CD4-positive, alpha-beta T cell (primary cell): Measurements from ENCODE around the gene ZCCHC10. TPM values are rescaled to one million over a fixed set of nuclear protein-coding genes. Genes with fewer than 3 reads are reported as not detected.
"Not testable (repeated sequence)": the region's sequence is repeated elsewhere in the genome, so short reads cannot be mapped to it uniquely, and the experiment has no call there.

Experiments used
- ATAC-seq: fragments of 200-7000 bp; cut with Tn5 transposase; one replicate; pipeline ENCODE4 v1.10.0; 2022; ENCODE audit warnings: mild to moderate bottlenecking; ENCODE audit not compliant: poor library complexity
- CTCF ChIA-PET: fragments of 350-600 bp; sonication (Branson Sonifier 250); formaldehyde crosslinking; loops from one replicate; lab custom pipeline; 2021; ENCODE audit warnings: antibody characterized with exemption, inconsistent platforms; lab: Charles Lee
- POLR2A ChIA-PET: fragments of 350-600 bp; sonication (Branson Sonifier 250); formaldehyde crosslinking; loops from one replicate; lab custom pipeline; 2021; ENCODE audit warnings: antibody characterized with exemption, inconsistent platforms; lab: Charles Lee
- DNase-seq, 14 experiments: peaks; one replicate each; pipeline ENCODE4 v3.0.0-alpha.2; 2013 to 2020; ENCODE audit warnings: mixed read lengths in 2 of 14
- H3K27ac ChIP-seq, 2 donors: one replicate each; pipeline versions ENCODE4 v1.5.1 to v1.7.0; 2013; ENCODE audit warnings: low read length in 2 of 2, low read depth in 1 of 2, mild to moderate bottlenecking in 1 of 2
- H3K27me3 ChIP-seq, 2 experiments: 1 replicate in 1 of 2; 2 replicates in 1 of 2; pipeline versions ENCODE4 v1.6.1 to v1.7.0; 2013; ENCODE audit warnings: low read length in 2 of 2, control low read depth in 1 of 2, mild to moderate bottlenecking in 1 of 2, moderate library complexity in 1 of 2; ENCODE audit not compliant: insufficient read depth in 2 of 2, control insufficient read depth in 1 of 2
- H3K36me3 ChIP-seq: one replicate; pipeline ENCODE4 v1.6.1; 2013; ENCODE audit warnings: low read length, control low read depth; ENCODE audit not compliant: insufficient read depth
- H3K4me1 ChIP-seq: one replicate; pipeline ENCODE4 v1.6.1; 2013; ENCODE audit warnings: low read length, control low read depth; ENCODE audit not compliant: insufficient read depth
- H3K4me3 ChIP-seq: one replicate; pipeline ENCODE4 v1.5.1; 2013; ENCODE audit warnings: mild to moderate bottlenecking, low read length, moderate library complexity
- H3K9me3 ChIP-seq, 2 experiments: 1 replicate in 1 of 2; 2 replicates in 1 of 2; pipeline versions ENCODE4 v1.6.1 to v1.7.0; 2013; ENCODE audit warnings: low read length in 2 of 2, mild to moderate bottlenecking in 2 of 2, control low read depth in 1 of 2, moderate library complexity in 1 of 2; ENCODE audit not compliant: control insufficient read depth in 1 of 2, insufficient read depth in 1 of 2
- H3K27ac Mint-ChIP-seq: one replicate; pipeline ENCODE4 v1.8.0; 2020; ENCODE audit warnings: mixed read lengths
- H3K27me3 Mint-ChIP-seq: one replicate; pipeline ENCODE4 v1.8.0; 2021; ENCODE audit warnings: mixed read lengths
- H3K36me3 Mint-ChIP-seq: one replicate; pipeline ENCODE4 v1.8.0; 2021; ENCODE audit warnings: low read depth, mixed read lengths
- H3K4me1 Mint-ChIP-seq: one replicate; pipeline ENCODE4 v1.8.0; 2021; ENCODE audit warnings: low read depth, mixed read lengths
- H3K4me3 Mint-ChIP-seq: one replicate; pipeline ENCODE4 v1.8.0; 2020; ENCODE audit warnings: mild to moderate bottlenecking, mixed read lengths
- H3K9me3 Mint-ChIP-seq: one replicate; pipeline ENCODE4 v1.8.0; 2020; ENCODE audit warnings: mixed read lengths
- intact Hi-C, 2 experiments: fragments of 100-400 bp; cut with DNase I in 1 of 2; cut with micrococcal nuclease in 1 of 2; formaldehyde crosslinking; loops; one replicate each; pipeline versions ENCODE4 v1.15.1 to v1.9.0; 2023 to 2025; cut with DNase I, micrococcal nuclease
- total RNA-seq, 174 experiments: library from RNA in 2 of 174; stranded (reverse) in 2 of 174; gene quantifications; one replicate each; pipeline ENCODE4 v1.2.3 and lab custom pipeline; 2021 to 2026
- TF ChIP-seq, protein P1 (sequence below): fragments of 200-600 bp; IDR thresholded peaks from one replicate; pipeline ENCODE4 v1.8.0; 2022; ENCODE audit warnings: antibody characterized with exemption, mild to moderate bottlenecking

ZCCHC10 gene
- total RNA-seq, 2 experiments from 2014 or later: 17.7 to 20.1 TPM

DNA sequence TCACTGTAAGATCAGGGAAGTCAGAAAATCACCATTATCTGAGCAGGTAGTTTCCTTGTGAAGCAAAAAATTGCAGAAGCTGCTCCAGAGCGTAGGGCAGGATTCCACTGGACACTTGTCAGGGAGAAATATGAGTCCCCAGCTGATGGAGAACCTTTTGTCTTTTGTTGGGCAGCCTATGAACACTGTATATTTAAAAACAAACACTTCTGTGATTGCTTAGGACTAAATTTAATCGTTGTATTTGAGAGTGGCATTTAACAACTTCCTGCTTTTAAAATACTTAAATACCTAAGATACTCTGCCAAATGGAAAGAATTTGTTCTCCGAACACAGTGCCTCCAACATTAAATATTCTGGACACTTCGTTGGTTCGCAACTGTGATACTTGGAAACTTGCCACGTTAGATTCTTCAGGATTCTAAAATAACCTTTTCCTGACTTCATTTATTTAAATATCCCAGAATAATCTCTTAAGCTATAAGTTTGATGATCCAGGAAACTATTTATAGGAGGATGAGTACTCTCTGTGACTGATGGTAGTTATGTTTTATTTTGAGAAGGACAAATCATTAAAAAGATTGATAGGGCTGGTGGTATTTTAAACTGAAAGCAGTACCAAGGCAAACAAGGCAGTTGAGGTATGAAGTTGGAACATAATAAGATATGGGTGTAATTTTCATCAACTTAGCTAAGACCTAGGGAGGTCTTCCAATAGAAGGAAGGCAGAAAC is 22.8 kb upstream of the ZCCHC10 start:
- H3K27me3 Mint-ChIP-seq: no peaks in the 10 kb centered on the region
- CTCF ChIA-PET: no interaction called here

DNA sequence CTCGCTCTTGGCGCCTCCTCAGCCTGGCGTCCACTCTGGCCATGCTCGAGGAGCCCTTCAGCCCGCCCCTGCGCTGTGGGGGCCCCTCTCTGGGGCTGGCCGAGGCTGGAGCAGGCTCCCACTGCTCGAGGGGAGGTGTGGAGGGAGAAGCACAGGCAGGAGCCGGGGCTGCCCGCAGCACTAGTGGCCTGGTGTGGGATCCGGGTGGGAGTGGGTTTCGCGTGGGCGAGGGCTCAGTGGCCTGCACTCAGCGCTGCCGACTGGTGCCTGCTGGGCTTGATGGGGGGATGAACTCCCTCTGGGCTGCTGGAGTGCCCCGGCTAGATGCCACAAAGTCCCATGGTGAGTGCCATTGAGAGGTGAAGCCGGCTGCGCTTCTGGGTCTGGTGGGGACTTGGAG is 21.1 kb upstream of the ZCCHC10 start:
- H3K27ac ChIP-seq: no peak overlapping the region
- Mint-ChIP-seq H3K4me3 (no peak overlapping the region), H3K4me1 (peaks cover 27% of the 10 kb centered on the region), H3K27ac (no peak overlapping the region), H3K9me3 (no peaks in the 10 kb centered on the region), H3K36me3 (peaks cover 16% of the 10 kb centered on the region), H3K27me3 (no peaks in the 10 kb centered on the region)
- H3K9me3 ChIP-seq: no peaks in the 10 kb centered on the region
- no peaks in the 10 kb centered on the region for H3K36me3 ChIP-seq
- no peak overlapping the region for H3K4me3 ChIP-seq
- ATAC-seq: no peak
- TF ChIP-seq, protein P1, sequence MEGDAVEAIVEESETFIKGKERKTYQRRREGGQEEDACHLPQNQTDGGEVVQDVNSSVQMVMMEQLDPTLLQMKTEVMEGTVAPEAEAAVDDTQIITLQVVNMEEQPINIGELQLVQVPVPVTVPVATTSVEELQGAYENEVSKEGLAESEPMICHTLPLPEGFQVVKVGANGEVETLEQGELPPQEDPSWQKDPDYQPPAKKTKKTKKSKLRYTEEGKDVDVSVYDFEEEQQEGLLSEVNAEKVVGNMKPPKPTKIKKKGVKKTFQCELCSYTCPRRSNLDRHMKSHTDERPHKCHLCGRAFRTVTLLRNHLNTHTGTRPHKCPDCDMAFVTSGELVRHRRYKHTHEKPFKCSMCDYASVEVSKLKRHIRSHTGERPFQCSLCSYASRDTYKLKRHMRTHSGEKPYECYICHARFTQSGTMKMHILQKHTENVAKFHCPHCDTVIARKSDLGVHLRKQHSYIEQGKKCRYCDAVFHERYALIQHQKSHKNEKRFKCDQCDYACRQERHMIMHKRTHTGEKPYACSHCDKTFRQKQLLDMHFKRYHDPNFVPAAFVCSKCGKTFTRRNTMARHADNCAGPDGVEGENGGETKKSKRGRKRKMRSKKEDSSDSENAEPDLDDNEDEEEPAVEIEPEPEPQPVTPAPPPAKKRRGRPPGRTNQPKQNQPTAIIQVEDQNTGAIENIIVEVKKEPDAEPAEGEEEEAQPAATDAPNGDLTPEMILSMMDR: no peak
- H3K27me3 ChIP-seq: no peaks in the 10 kb centered on the region
- intact Hi-C loops: no loop called here
- peaks cover 14% of the 10 kb centered on the region for H3K4me1 ChIP-seq
- no peak for DNase-seq
- ChIA-PET POLR2A (no interaction called here), CTCF (no interaction called here)

More for the DNA sequence above, 22.8 kb upstream of the ZCCHC10 start:
- no peak for DNase-seq
- H3K27ac ChIP-seq: no peak overlapping the region
- H3K4me1 ChIP-seq: peaks cover 31% of the 10 kb centered on the region
- intact Hi-C loops: loop anchor here in 1 of 2 experiments (1.0 kb wide), 1 partner anchor 21 kb away; no protein-coding TSS in a partner anchor
- no peaks in the 10 kb centered on the region for H3K27me3 ChIP-seq
- H3K27ac Mint-ChIP-seq: peak overlapping the region; percentile 100
- no peak overlapping the region for H3K4me3 ChIP-seq
- no peaks in the 10 kb centered on the region for H3K9me3 ChIP-seq
- POLR2A ChIA-PET: no interaction called here
- no peaks in the 10 kb centered on the region for H3K9me3 Mint-ChIP-seq
- no peak for ATAC-seq
- H3K36me3 Mint-ChIP-seq: peaks cover 23% of the 10 kb centered on the region
- H3K4me3 Mint-ChIP-seq: peak overlapping the region; percentile 66
- H3K4me1 Mint-ChIP-seq: peaks cover 39% of the 10 kb centered on the region
- H3K36me3 ChIP-seq: no peaks in the 10 kb centered on the region
- TF ChIP-seq, protein P1: no peak

DNA sequence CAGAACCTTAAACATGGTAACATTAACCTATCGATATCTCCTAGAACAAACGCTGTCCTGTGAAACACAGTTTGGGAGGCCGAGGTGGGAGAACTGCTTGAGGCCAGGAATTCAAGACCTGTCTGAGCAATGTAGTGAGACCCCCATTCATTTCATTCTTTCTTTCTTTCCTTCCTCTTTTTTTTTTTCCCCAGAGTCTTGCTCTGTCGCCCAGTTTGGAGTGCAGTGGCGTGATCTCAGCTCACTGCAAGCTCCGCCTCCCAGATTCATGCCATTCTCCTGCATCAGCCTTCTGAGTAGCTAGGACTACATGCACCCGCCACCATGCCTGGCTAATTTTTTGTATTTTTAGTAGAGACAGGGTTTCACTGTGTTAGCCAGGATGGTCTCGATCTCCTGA is 20.2 kb upstream of the ZCCHC10 start:
- H3K27me3 Mint-ChIP-seq, H3K9me3 Mint-ChIP-seq, H3K36me3 Mint-ChIP-seq, H3K36me3 ChIP-seq, H3K4me3 Mint-ChIP-seq, H3K27me3 ChIP-seq, CTCF ChIA-PET, DNase-seq, H3K4me3 ChIP-seq, intact Hi-C loops, H3K9me3 ChIP-seq, H3K27ac ChIP-seq, ATAC-seq, POLR2A ChIA-PET, H3K27ac Mint-ChIP-seq: not testable (repeated sequence)
- peaks cover 11% of the 10 kb centered on the region for H3K4me1 ChIP-seq
- peaks cover 22% of the 10 kb centered on the region for H3K4me1 Mint-ChIP-seq

DNA sequence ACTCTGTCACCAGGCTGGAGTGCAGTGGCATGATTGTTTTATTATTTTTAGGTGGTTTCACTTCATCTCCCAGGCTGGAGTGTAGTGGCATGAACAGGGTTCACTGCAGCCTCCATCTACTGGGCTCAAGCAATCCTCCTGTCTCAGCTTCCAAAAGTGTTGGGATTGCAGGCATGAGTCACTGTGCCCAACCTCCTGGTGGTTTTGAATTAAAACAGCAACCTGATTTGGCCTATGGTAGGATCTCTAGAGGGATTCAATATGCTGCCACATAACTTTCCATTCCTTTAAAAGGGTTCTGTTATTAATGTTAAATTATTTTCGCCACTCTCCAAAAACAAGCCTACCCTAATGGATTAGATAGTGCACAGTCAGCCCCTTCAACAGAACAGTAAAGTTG is 15.6 kb upstream of the ZCCHC10 start:
- H3K27ac ChIP-seq: no peak overlapping the region
- no peaks in the 10 kb centered on the region for H3K27me3 ChIP-seq
- POLR2A ChIA-PET: no interaction called here
- ATAC-seq: no peak
- Mint-ChIP-seq H3K27me3 (no peaks in the 10 kb centered on the region), H3K4me1 (no peaks in the 10 kb centered on the region), H3K36me3 (no peaks in the 10 kb centered on the region), H3K9me3 (no peaks in the 10 kb centered on the region), H3K27ac (no peak overlapping the region), H3K4me3 (no peak overlapping the region)
- no peak for DNase-seq
- no peaks in the 10 kb centered on the region for H3K4me1 ChIP-seq
- intact Hi-C loops: no loop called here
- TF ChIP-seq, protein P1: no peak
- no peaks in the 10 kb centered on the region for H3K9me3 ChIP-seq
- no peaks in the 10 kb centered on the region for H3K36me3 ChIP-seq
- H3K4me3 ChIP-seq: no peak overlapping the region
- CTCF ChIA-PET: no interaction called here
